ENCODE measurements around the gene LIMCH1.

GRCh38 chr4:41696131-41696530 lies 158.2 kb downstream of the LIMCH1 start:
- TF ChIP-seq CTCF (conservative IDR thresholded peaks at IDR 0.05; ENCODE audit: low read length) (no peak), EZH2phosphoT487 (IDR thresholded peaks at IDR 0.05; ENCODE audit: borderline replicate concordance, low read depth, low read length) (no peak)
